Activated naive CD4-positive, alpha-beta T cell treated with anti-CD3 and anti-CD28 coated beads, Interleukin-2, amount 50 U/mL, for 72 hours (primary cell): ENCODE results near the gene MAP2K6. TPM values are rescaled to one million over a fixed set of nuclear protein-coding genes. Genes with fewer than 3 reads are reported as not detected.
"Not testable (repeated sequence)": the region's sequence is repeated elsewhere in the genome, so short reads cannot be mapped to it uniquely, and the experiment has no call there.

Experiments
- ATAC-seq, 2 donors: fragments of 150-1000 bp; cut with Tn5 transposase; 2 replicates each; pipeline ENCODE4 v1.10.0; 2021; ENCODE audit warnings: mild to moderate bottlenecking in 2 of 2, moderate library complexity in 2 of 2
- DNase-seq, 2 donors: peaks; one replicate each; pipeline ENCODE4 v3.0.0; 2021 to 2022; ENCODE audit warnings: low spot score in 2 of 2
- H3K27ac Mint-ChIP-seq, 2 donors: one replicate each; pipeline ENCODE4 v1.8.0; 2022; ENCODE audit warnings: mild to moderate bottlenecking in 2 of 2, mixed read lengths in 2 of 2
- H3K36me3 Mint-ChIP-seq, 2 donors: one replicate each; pipeline ENCODE4 v1.8.0; 2022; ENCODE audit warnings: mixed read lengths in 2 of 2
- H3K9me3 Mint-ChIP-seq, 2 donors: one replicate each; pipeline ENCODE4 v1.8.0; 2022; ENCODE audit warnings: mixed read lengths in 2 of 2
- total RNA-seq, 2 donors: library from RNA; stranded (reverse); gene quantifications; one replicate each; pipeline ENCODE4 v1.2.3, GENCODE V29; 2022

The MAP2K6 gene
- total RNA-seq, 2 donors from 2014 or later, result 3.2 to 5.8 TPM

- peak overlapping the region in 1 of 2 donors; percentile 56 for H3K27ac Mint-ChIP-seq
Observed at GRCh38 chr17:69466905-69467667, 52.6 kb downstream of the MAP2K6 start.

DNA sequence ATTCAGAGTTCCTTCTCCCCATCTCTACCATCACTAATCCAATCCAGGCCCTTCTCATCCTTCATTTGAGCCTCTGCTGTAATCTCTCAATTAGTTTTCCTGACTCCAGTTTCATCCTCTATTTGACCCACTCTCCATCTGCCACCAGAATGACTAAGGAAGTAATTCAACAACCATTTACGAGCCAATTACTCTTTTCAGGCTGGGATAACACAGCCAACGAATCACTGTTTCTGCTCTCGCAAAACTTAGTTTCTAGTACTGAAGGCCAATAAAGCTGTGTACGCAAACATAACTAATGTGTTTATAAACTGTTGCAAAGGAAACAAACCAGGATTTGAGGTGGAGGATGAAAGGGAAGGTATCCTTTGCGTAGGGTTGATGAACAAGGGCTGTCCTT, 53.7 kb downstream of the MAP2K6 start:
- Mint-ChIP-seq H3K27ac (peak overlapping the region in 1 of 2 donors; percentile 5), H3K36me3 (peaks cover 6 to 32% of the 10 kb centered on the region in 2 donors), H3K9me3 (peaks cover 0 to 13% of the 10 kb centered on the region in 2 donors)
- ATAC-seq, result no peak
- DNase-seq, result no peak

More at GRCh38 chr17:69466905-69467667, 52.6 kb downstream of the MAP2K6 start:
- Mint-ChIP-seq H3K36me3 (peaks cover 6 to 32% of the 10 kb centered on the region in 2 donors), H3K9me3 (peaks cover 0 to 13% of the 10 kb centered on the region in 2 donors)
- ATAC-seq, result no peak
- no peak for DNase-seq

DNA sequence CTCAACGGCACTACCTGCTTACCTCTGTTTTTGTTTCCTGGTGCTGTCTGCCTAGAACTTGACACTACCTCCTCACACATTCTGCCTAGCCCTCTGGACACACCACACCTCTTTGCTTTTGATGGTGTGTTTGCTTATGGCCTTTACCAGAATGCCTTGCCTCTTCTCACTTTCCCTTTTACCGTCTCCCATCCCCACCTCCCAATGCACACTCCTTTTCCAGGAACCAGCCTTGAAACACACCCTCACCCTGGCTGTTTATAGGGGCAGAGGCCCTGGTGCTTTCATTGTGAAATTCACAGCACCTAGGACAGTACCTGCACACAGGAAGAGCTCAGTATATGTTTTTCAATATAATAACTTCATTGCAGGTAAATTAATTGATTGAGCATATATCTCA, 56.2 kb downstream of the MAP2K6 start:
- Mint-ChIP-seq H3K36me3 (peaks cover 6 to 32% of the 10 kb centered on the region in 2 donors), H3K9me3 (peaks cover 0 to 13% of the 10 kb centered on the region in 2 donors), H3K27ac (no peak overlapping the region)
- DNase-seq, result no peak
- no peak for ATAC-seq

- H3K9me3 Mint-ChIP-seq, result peaks cover 0 to 13% of the 10 kb centered on the region in 2 donors
- H3K36me3 Mint-ChIP-seq, result peaks cover 6 to 32% of the 10 kb centered on the region in 2 donors
- DNase-seq, result no peak
- no peak for ATAC-seq
- no peak overlapping the region for H3K27ac Mint-ChIP-seq
Observed at GRCh38 chr17:69471406-69471805, 56.9 kb downstream of the MAP2K6 start.

DNA sequence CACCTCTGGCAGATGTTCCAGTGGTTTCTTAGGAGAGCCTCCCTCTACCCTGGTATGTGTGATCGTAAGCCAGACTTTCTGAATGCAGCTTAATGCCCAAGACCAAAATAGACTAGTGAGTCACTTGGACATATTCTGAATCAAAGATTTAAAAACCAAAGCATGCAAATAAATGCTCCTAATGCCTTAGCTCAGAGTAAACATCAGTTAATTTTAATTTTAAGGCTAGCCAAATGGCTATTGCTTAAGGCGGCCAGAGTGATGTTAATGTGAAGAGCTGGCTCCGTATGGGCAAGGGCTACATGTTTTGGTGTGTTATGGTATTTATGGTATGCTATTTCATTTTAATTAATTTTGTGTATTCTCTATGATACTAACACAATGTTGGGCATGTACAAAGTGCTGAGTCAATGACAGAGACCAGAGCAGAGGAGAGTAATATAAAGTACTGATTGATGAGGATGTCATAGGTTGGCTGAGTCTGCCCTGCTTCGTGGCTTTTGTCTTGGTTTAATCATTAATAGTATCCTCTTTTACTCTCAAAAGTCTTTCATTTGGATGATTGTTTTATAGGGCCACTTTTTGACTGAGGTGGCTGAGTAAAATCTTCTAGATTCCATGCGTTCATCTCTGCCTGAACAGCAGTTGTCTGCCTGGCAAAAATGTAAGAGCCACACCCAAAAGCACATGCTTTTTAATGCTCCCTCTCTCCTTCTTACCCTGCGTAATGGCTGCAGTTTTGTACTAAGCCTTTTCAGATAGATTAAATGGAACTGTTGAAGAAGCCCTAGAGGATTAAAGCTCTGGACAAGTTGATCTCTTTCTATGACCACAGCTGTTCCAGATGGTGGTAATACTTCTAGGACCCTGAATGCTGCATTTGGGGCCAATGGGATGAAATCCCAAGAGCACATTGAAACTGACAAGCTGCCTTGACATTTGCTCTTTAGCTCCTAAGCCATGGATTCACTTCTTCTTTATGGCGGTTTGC, 59.6 kb downstream of the MAP2K6 start:
- Mint-ChIP-seq H3K9me3 (peaks cover 0 to 2% of the 10 kb centered on the region in 2 donors), H3K36me3 (peaks cover 6 to 21% of the 10 kb centered on the region in 2 donors), H3K27ac (no peak overlapping the region)
- ATAC-seq, result no peak
- no peak for DNase-seq

- no peaks in the 10 kb centered on the region for H3K36me3 Mint-ChIP-seq
- H3K9me3 Mint-ChIP-seq, result no peaks in the 10 kb centered on the region
- no peak overlapping the region for H3K27ac Mint-ChIP-seq
- ATAC-seq, result no peak
- DNase-seq, result no peak
Observed at GRCh38 chr17:69477204-69477902, 62.9 kb downstream of the MAP2K6 start.

DNA sequence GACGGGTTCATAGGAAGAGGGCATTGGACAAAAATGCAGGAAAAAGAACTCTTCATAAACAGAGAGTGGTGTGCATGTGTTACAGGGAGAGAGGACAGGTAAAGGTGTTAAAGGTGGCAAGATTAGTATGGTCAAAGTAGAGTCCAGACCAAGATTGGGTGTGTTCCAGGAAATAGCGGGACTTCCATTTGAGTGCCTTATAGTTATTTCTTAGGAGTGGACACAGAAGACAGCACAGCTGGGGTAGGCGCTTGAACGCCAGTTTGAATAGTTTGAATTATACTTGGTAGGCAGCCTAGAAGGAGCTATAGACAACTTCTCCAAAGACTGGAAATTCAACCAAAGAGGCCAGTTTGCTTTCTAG, 63.4 kb downstream of the MAP2K6 start:
- DNase-seq, result no peak
- no peaks in the 10 kb centered on the region for H3K9me3 Mint-ChIP-seq
- no peaks in the 10 kb centered on the region for H3K36me3 Mint-ChIP-seq
- no peak for ATAC-seq
- H3K27ac Mint-ChIP-seq, result no peak overlapping the region

DNA sequence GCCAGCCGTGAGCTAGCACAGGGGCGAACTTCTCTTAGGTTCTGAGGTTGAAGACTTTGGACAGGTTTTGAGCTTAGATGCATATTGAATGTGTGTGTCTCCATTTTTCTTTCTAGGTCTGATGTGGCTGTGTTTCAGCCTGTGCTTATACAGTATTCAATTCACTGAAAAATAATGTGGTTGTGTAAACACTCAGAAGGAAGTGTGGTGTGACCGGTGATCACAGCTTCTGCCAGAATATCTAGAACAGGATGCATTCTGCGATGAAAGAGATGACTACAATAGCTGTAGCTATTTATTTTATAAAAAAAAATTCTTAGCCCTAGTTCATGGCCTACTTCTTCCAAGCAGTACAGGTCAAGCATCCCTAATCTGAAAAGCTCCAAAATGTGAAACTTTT, 64.4 kb downstream of the MAP2K6 start:
- ATAC-seq, result no peak
- no peak overlapping the region for H3K27ac Mint-ChIP-seq
- H3K9me3 Mint-ChIP-seq, result no peaks in the 10 kb centered on the region
- no peak for DNase-seq
- no peaks in the 10 kb centered on the region for H3K36me3 Mint-ChIP-seq

- H3K9me3 Mint-ChIP-seq, ATAC-seq, H3K27ac Mint-ChIP-seq, H3K36me3 Mint-ChIP-seq, DNase-seq: not testable (repeated sequence)
Observed at GRCh38 chr17:69479756-69480155, 65.3 kb downstream of the MAP2K6 start.

- Mint-ChIP-seq H3K36me3 (no peaks in the 10 kb centered on the region), H3K9me3 (no peaks in the 10 kb centered on the region), H3K27ac (no peak overlapping the region)
- DNase-seq (no peak), ATAC-seq (no peak)
Observed at GRCh38 chr17:69480245-69480644, 65.7 kb downstream of the MAP2K6 start.

- H3K36me3 Mint-ChIP-seq, result no peaks in the 10 kb centered on the region
- DNase-seq (no peak), ATAC-seq (no peak)
- H3K27ac Mint-ChIP-seq, result no peak overlapping the region
- no peaks in the 10 kb centered on the region for H3K9me3 Mint-ChIP-seq
Observed at GRCh38 chr17:69485251-69485661, 70.8 kb downstream of the MAP2K6 start.

DNA sequence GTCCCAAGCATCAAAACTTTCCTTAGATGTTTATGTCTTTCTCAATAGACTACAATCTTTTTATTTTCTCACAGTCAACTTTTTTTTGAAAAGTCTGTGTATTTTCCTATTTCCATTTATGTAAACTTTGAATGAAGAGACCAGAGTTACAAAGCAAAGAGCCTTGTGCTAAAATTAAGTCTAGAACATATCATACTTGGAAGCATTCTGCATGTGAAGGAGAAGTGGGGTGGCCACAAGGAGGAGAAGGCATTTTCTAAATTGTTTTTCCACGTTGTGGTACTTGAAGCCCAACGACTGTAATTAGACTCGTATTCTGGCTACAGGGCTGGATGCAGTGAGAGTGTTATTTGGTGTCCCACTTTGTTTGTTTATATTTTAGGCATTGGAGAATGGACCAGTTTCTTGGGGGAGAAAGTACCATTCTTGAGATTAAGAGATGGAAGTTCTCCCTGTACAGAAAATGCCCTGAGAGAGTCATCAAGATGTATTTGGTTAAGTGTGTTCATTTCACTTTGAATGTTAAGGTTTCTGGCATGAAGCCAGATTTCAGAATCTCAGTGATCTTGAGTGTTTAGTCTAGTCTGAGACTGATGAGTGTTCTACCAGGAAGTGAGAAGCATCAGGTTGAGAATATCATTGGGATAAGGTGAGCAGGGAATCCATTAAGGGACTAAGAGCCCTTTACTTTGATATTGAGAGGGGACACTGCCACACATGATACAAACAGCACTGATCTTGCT, 71.6 kb downstream of the MAP2K6 start:
- peak in 1 of 2 donors; percentile 28 for ATAC-seq
- no peak for DNase-seq
- H3K27ac Mint-ChIP-seq, result no peak overlapping the region
- no peaks in the 10 kb centered on the region for H3K9me3 Mint-ChIP-seq
- no peaks in the 10 kb centered on the region for H3K36me3 Mint-ChIP-seq

DNA sequence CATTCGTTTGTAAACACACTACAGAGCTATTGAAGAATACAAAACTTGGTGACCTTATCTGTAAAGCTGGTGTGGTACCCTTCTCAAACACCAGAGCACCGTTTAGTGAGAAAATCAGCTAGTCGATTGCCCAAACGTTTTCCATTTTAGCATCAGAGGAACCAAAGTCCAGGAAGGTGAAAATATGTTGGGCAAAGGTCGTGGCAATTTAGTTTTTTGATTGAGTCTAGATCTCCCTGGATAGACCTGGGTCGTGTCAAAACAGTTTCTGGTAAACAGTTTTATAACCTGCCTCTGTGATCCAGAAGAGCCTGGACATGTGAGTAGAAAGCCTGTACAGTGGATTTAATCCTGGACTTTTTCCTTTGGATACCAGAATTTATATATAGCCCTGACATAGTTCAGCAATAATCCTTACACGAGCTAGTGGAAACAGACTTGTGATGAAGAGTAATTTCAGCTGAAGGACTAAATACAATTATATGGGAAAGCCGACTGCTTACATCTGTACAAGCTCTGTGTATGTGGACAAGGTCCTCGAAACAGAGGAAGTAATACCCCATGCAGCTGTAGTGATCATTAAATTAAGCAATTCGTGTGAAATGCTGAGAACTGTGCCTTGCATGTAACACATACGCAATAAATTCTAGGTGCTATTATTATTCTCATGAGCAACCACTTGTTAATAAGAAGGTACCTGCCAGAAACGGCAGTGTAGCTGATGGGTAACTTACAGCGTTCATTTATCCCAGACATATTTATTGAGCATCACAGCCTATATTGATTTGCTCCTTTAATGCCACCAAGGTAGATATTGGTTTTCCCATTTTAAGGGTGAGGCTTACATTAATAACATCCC, 72.5 kb downstream of the MAP2K6 start:
- H3K9me3 Mint-ChIP-seq, result no peaks in the 10 kb centered on the region
- no peak overlapping the region for H3K27ac Mint-ChIP-seq
- DNase-seq (no peak), ATAC-seq (no peak)
- H3K36me3 Mint-ChIP-seq, result no peaks in the 10 kb centered on the region

DNA sequence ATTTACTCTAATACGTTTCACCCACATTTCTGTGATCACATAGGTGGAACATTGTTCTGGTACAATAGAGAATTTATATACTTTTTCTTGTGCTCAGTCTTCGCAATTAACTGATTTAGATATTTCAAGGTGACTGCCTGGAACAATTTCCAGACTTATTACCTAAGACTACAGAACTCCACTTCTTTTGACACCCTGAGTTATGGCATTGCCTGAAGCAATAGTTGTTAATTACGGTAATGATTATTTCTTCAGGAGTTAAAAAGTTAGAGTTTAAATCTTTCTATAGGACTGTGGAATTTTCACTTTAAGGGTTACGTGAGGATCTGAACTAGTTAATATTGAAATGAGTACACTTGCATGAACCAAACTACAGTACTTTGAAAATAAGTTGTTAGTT, 74.8 kb downstream of the MAP2K6 start:
- DNase-seq (no peak), ATAC-seq (no peak)
- Mint-ChIP-seq H3K27ac (no peak overlapping the region), H3K36me3 (no peaks in the 10 kb centered on the region), H3K9me3 (no peaks in the 10 kb centered on the region)

- Mint-ChIP-seq H3K36me3 (no peaks in the 10 kb centered on the region), H3K9me3 (no peaks in the 10 kb centered on the region), H3K27ac (no peak overlapping the region)
- ATAC-seq (no peak), DNase-seq (no peak)
Observed at GRCh38 chr17:69492410-69493071, 78.0 kb downstream of the MAP2K6 start.
